ENCODE data around the gene ATXN2L. TPM values are rescaled to one million over a fixed set of nuclear protein-coding genes. Genes with fewer than 3 reads are reported as not detected.
A peak's percentile ranks its signal among the peaks of the same experiment; 100 is the strongest.

Gene ATXN2L
- total RNA-seq, 1 experiment from 2014 or later: 264 TPM

GRCh38 chr16:28824717-28824973, 1.8 kb downstream of the ATXN2L start:
- H3K4me3 ChIP-seq (replicated peaks in 1 of 2; ENCODE audit: low read depth in 1 of 2, low read length in 2 of 2): peak overlapping the region; percentile 66 to 72
- H3K27ac ChIP-seq (ENCODE audit: low read depth, low read length): peak overlapping the region; percentile 100
- H3K27me3 ChIP-seq (ENCODE audit: insufficient read depth, low read length): no peaks in the 10 kb centered on the region
- no peak for TF ChIP-seq RAD21 (IDR thresholded peaks at IDR 0.05; ENCODE audit: low read depth)
- TF ChIP-seq EZH2phosphoT487 (IDR thresholded peaks at IDR 0.05; ENCODE audit: borderline replicate concordance): no peak
- TF ChIP-seq SP1 (IDR thresholded peaks at IDR 0.05; ENCODE audit: low read depth): no peak
- TF ChIP-seq CBX3 (IDR thresholded peaks at IDR 0.05; ENCODE audit: low read depth): no peak
- no peak for TF ChIP-seq EZH2 (IDR thresholded peaks at IDR 0.05)
- TF ChIP-seq ATF3 (IDR thresholded peaks at IDR 0.05): no peak
- TF ChIP-seq YY1 (IDR thresholded peaks at IDR 0.05; ENCODE audit: extremely low read depth, insufficient replicate concordance, low read depth, low read length): no peak
- TF ChIP-seq ZFX (IDR thresholded peaks at IDR 0.05): no peak
- no peak for TF ChIP-seq MAX (IDR thresholded peaks at IDR 0.05)
- no peak; the same call in 1 of the 2 replicates for TF ChIP-seq SIN3A (IDR thresholded peaks at IDR 0.05; ENCODE audit: low read depth)
- TF ChIP-seq SRF (IDR thresholded peaks at IDR 0.05; ENCODE audit: low read depth): no peak
- TF ChIP-seq ZNF274 (IDR thresholded peaks at IDR 0.05; ENCODE audit: low read depth, low read length): no peak
- no peak for TF ChIP-seq POLR2A (IDR thresholded peaks at IDR 0.05; ENCODE audit: borderline replicate concordance, extremely low read depth, insufficient read depth, insufficient read length)
- no peak for TF ChIP-seq FOSL1 (IDR thresholded peaks at IDR 0.05; ENCODE audit: low read depth)
- TF ChIP-seq CEBPB (IDR thresholded peaks at IDR 0.05; ENCODE audit: low read depth): no peak
- no peak for TF ChIP-seq ZBTB33 (IDR thresholded peaks at IDR 0.05; ENCODE audit: extremely low read depth, insufficient replicate concordance, low read length)
- ChIA-PET CTCF (no interaction called here), RAD21 (ENCODE audit: low non-redundant PET in 1 of 2, low total read pairs in 2 of 2, uncharacterized antibody in 2 of 2, unreplicated experiment in 2 of 2) (no interaction called here), POLR2A (interaction anchor here (3.3 kb wide), 1 partner anchor 21 kb away, joined by 20 read pairs; the partner anchor contains the start of gene TUFM)
- peaks cover 34 to 45% of the 10 kb centered on the region in 2 experiments for H3K36me3 ChIP-seq (ENCODE audit: control insufficient read depth in 1 of 2, insufficient read depth in 2 of 2, low read length in 2 of 2)
- H3K9me2 ChIP-seq (ENCODE audit: insufficient read depth): no peaks in the 10 kb centered on the region
- peak overlapping the region; percentile 100 for H3K9ac ChIP-seq (ENCODE audit: low read length)
- no peak overlapping the region for H2AFZ ChIP-seq (ENCODE audit: low read depth, low read length, poor library complexity, severe bottlenecking)
- H4K20me1 ChIP-seq (ENCODE audit: insufficient read depth): peaks cover 14% of the 10 kb centered on the region; the same call in 1 of the 2 replicates
- intact Hi-C loops (cut with micrococcal nuclease): no loop called here
- peak overlapping the region; percentile 73 for H3K4me2 ChIP-seq (ENCODE audit: low read length)
- DNase-seq (ENCODE audit: low read depth, low spot score): no peak
- H3K79me2 ChIP-seq (ENCODE audit: insufficient read depth, low read length): peaks cover 71% of the 10 kb centered on the region
- no peak for ATAC-seq
- TSS peak; percentile 54 for BruUV-seq (replicated peaks)
- H3K4me1 ChIP-seq (ENCODE audit: control insufficient read depth in 1 of 2, insufficient read depth in 2 of 2, low read length in 2 of 2): peaks cover 5 to 22% of the 10 kb centered on the region in 2 experiments; a peak in 3 of 4 replicates
- no peaks in the 10 kb centered on the region for H3K9me3 ChIP-seq (ENCODE audit: control insufficient read depth in 1 of 2, insufficient read depth in 1 of 2, low read depth in 1 of 2, low read length in 2 of 2)
